DMS53 treated with DMSO at 0.1 percent for 48 hours (cell line): ENCODE measurements around the gene IRX4.

ENCODE experiments used
- DNase-seq: peaks from one replicate; lab custom pipeline; 2025; ENCODE audit not compliant: unreplicated experiment; lab: John Stamatoyannopoulos, UW

IRX4 gene

DNA sequence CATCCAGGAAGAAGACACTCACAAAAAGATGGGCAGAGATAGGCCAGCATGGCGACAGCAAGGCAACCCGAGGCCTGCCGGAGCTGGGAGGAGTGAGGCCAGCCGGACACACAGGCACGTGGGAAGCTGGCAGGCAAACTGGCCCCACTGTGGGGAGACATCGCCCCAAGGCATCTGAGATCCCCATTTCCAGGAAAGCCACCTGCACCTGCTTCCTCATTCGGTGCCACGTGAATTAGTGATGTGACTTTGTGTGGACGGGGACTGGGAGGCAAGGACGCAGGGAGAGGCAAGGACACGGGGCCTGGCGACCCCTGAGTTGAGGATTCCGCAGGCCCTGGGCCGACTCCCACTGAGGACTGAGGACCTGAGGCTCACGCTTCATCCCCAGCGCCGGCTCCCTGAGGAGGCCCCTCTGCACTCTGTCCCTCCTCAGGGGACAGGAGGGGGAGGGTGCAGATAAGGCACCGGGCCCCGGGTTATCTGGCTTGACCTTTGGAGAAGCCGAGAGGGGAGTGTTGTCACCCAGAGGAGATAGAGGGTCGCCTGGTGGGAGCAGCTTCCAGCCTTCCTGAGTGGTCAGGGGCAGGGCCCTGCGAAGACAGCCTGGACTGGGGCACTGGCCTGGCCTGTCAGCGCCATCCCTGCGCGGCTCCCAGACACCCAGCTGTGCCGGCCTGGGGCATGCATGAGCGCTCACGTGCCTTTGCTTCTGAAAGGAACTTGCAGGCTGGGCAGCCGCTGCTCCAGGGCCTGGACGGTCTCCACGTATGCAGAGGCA, 41.8 kb downstream of the IRX4 start:
- no peak for DNase-seq

GRCh38 chr5:1840071-1840547, 42.6 kb downstream of the IRX4 start:
- no peak for DNase-seq

DNA sequence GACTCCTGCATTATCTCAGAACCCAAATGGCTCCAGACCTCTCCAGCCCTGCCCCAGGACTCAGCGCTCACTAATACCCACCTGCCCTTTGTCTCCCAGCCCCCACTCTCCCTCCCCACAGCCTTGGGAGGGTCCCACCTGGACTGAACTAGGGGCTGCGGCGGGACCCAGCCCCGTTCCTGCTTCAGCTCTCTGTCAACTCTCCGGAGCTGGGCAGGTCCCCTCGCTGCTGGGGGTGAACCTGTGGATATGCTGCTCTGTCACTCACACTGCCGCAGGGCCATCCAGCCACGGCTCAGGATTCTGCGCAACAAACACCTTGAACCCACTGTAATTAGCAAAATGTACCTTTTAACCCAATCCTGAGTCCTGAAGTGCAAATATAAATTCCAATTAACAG, 44.7 kb downstream of the IRX4 start:
- no peak for DNase-seq

DNA sequence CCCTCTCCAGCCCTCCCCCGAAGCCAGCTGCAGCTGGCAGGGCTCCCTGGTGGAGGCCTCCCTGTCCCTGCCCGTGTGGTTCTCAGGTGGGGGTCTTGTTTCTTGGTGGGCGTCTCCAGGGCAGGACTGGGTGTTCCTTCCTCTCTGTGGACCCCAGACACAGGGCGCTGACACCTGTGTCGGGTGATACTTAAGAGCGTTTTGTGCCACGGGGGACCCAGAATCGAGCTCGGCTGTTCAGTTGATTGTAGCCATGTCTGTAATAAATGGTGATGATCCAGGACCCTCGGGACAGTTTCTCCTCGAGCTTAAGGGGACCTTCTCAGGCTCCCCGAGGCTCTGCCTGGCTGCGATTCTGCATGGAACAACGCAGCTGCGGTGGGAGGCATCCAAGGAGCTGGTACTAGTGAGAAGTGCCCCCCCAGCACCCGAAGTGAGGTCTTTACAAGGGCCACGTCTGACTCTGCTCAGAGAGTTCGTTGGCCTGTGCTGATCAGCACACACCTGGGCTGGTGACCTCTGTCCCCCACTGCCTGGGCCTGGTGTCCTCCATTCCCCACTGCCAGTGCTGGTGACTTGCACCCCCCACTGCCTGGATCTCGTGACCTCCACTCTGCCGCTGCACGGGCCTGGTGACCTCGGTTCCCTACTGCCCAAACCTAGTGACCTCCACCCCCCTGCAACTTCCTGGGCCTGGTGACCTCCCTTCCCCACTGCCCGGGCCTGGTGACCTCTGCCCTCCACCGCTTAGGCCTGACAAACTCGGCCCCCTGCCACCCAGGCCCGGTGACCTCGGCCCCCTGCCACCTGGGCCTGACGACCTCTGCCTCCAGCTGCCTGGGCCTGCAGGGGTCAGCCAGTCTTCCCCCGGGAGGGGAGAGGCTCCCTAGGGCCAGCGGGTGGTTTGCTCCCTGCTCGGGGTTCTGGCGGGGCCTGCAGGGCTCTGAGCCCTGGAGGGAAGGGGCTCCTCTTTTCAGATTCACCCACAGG, 45.5 kb downstream of the IRX4 start:
- no peak for DNase-seq

GRCh38 chr5:1836176-1836890, 46.4 kb downstream of the IRX4 start:
- DNase-seq, result no peak

DNA sequence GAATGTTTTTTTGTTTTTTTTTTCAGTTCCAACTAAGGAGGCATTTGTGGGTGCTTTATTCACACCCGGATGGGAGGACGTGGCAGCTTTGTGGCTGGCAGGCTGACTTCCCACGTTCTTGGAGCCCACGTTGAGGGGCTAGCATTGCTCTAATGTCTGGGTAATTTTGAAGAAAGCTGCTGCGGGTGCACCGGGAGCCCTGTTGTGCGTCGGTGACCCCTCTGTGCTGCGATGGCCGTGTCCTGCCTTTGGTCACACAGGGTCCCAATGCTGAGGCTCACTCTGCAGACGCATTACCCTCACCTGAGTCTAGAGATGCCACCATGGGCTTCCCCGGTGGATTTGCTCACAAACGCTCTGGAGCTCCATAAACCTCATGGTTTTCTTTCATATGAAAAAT, 47.3 kb downstream of the IRX4 start:
- no peak for DNase-seq

DNA sequence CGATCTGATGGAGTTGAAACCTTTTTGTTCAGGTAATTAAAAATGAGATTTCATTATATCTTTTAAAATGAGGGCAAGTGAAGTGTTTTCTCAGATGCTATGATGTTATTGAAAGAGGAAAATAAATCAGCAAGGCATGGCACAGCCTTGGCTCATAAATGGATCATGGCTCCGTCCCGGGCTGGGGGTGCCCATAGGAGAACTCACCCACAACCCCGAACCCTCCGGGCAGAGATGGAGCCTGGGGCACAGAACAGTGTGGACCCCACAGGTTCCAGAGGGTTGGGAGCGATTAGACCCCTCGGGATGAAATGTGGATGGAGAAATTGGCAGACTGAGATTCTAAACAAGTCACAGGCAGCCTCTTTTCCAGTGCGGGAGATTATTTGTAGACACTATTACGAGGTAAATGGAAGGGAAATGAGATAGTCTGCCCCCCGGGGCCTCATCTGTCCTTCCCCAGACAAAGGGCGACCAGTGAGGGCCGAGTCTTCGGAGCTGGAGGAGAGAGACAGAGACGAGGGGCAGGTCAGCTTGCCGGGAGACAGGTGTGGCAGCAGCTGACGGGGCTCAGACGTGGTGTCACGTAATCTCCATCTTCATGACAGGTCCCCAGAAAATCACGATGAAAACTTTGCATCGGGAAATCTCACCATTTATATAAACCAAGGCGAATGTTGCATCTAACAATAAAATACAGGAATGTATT, 47.9 kb downstream of the IRX4 start:
- no peak for DNase-seq

DNA sequence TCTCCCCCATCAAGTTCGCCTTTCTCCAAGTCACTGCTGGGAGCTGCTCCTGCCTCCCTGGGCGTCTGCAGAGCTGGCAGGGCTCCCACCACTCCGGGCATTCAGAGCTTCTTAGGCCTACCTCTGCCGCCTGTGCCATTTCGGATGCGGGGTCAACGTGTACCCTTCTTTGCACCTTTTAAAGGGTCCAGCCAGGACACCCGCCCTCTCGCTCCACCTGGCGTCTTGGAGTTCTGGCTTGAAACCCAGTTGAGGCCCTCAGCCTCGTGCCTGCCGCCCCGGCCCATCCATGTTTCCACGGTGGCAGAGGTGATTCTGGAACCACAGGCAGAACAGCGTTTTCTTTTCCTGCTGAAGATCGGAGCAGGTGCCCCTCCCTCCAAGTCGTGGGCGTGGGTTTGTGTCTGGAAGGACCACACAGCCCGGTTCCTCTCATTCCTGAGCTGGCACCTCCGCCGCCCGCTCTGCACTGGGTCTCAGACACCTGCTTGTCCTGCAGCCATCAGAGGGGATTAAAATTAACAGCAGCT, 48.6 kb downstream of the IRX4 start:
- no peak for DNase-seq

GRCh38 chr5:1833264-1834021, 49.3 kb downstream of the IRX4 start:
- DNase-seq, result no peak

DNA sequence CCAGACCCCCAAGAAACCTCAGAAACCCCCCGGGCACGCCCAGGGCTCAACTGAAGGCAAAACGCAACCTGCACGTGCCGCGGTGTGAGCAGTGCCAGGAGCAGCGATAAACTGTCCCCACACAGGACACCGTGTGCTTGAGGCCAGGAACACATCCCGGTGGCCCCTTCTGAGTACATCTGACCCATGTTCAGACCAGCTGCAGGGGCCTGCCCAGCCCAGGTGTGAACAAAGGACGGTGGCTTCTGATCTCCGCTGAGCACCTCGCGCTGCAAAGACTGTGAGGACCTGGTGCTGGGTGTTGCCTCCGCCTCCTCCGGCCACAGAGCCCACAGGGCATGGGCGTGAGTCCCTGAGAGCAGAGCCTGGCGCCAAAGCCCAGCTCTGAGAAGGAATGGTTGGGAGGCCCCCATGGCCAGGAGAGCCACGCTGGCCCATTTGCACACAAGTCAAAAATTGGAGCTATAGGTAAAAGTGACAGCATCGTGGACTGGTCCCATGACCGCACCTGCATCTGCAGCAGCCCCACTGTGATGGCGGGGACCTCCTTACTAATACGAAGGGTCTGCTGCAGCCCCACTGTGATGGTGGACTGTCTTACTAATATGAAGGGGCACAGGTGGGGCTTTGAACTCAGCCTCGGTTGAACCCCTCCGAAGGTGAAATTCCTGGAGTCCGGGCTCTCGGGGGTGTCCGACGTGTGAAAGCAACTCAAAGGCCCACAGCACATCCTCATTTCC, 50.0 kb downstream of the IRX4 start:
- DNase-seq, result no peak

GRCh38 chr5:1831677-1832313, 50.9 kb downstream of the IRX4 start:
- no peak for DNase-seq

DNA sequence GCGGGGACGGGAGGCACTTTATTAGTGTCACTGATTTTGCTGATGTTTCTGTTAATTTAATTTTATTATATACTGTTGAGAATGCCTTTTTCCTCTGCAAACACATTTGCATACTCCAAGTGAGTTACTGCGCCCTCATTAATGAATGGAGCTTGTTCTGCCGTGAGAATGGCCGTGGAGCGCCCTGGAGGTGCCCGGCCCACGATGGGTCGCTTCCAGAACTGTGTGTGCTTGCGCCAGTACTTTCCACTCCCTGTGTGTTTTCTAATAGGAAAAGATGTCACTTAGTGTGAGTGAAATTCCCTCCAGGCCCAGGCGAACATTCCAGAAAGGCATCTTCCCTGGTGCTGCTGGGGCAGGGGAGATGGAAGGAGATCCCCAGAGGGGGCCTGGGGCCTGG, 51.5 kb downstream of the IRX4 start:
- DNase-seq, result no peak

DNA sequence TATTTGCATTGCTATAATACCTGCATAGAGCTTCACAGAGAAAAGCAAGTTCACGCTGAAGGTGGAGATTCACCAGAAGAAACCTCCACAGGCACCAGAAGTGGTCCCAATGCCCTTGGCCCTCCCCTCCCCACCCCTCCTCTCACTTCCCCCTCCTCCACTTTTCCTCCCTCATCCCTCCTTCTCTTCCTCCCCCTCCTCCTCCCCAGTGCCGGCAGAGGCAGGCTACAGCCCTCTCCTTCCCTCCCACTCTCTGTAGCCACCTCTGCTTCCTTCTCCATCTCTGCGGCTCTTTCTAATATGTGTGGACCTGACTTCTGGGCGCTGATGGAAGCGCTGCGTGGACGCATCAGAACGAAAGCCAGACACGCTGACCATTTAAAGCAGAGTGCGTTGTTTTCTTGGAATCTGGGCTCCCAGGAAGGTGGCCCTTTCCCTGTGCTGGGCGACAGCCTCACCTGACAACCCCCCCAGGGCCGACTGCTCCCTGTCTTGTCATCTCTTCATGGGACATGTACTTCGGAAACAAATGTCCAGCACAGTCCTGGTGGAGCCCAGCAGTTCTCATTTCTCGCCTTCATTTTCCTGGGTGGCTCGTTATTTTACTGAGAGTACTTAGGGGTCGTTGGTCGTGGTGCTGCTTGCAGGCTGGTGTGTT, 52.0 kb downstream of the IRX4 start:
- no peak for DNase-seq

DNA sequence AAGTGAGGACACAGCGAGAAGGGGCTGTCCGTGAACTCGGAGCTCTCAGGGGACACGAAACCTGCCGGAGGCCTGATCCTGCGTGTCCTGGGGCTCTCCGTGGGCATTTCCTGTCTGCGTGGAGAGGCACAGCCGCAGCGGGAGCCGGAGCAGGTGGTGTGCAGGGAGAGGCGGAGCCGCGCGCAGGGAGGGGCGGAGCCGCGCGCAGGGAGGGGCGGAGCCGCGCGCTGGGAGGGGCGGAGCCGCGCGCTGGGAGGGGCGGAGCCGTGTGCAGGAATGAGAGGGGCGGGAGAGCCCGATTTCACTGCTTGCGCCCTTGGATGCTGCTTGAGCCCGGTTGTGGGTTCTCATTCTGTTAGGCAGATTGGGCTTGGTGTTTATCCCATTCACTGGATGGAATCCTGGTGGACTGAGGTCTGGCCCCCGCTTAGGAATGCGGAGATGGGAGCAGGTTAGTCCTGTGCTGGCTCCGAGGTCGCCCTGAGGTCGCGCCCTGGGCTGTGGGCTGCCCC, 54.8 kb downstream of the IRX4 start:
- no peak for DNase-seq
